Endothelial cell of umbilical vein (primary cell): Measurements from ENCODE around the gene TNFRSF4. TPM values are rescaled to one million over a fixed set of nuclear protein-coding genes. Genes with fewer than 3 reads are reported as not detected.

ENCODE experiments used
- BruUV-seq: library from RNA; stranded (reverse); fragments of 400-500 nt; replicated peaks from 2 replicates; lab custom pipeline; 2021; lab: Mats Ljungman, UMichigan
- CTCF ChIA-PET: fragments of 300-600, 350-600 bp; sonication (Branson Sonifier 250); formaldehyde crosslinking; loops from one replicate; lab custom pipeline; 2021; ENCODE audit warnings: antibody characterized with exemption, inconsistent platforms; lab: Charles Lee
- POLR2A ChIA-PET: fragments of 300-600, 350-600 bp; sonication (Branson Sonifier 250); formaldehyde crosslinking; loops from one replicate; lab custom pipeline; 2021; ENCODE audit warnings: antibody characterized with exemption, inconsistent platforms; lab: Charles Lee
- DNase-seq: peaks from one replicate; pipeline ENCODE4 v3.0.0-alpha.2; 2011; ENCODE audit warnings: low read depth, low spot score
- FAIRE-seq: peaks from 2 replicates; lab custom pipeline; 2011; peaks lifted over from hg19 to GRCh38; lab: Jason Lieb, UNC
- H2AFZ ChIP-seq: 2 replicates; pipeline ENCODE4 v1.6.0; 2012; ENCODE audit warnings: low read depth, low read length, control low read depth, inconsistent platforms
- H3K27ac ChIP-seq: 2 replicates; pipeline ENCODE4 v1.5.1; 2011; ENCODE audit warnings: low read depth, mild to moderate bottlenecking, control low read depth, low read length, moderate library complexity; ENCODE audit not compliant: insufficient read depth
- H3K27me3 ChIP-seq, 2 experiments: 2 replicates each; pipeline versions ENCODE4 v1.6.0 to v1.6.1; 2011; ENCODE audit warnings: low read length in 2 of 2, mixed read lengths in 1 of 2; ENCODE audit not compliant: control insufficient read depth in 2 of 2, insufficient read depth in 2 of 2
- H3K36me3 ChIP-seq, 2 experiments: 2 replicates in 1 of 2; 3 replicates in 1 of 2; pipeline ENCODE4 v1.5.1; 2011; ENCODE audit warnings: low read length in 2 of 2, mild to moderate bottlenecking in 1 of 2, moderate library complexity in 1 of 2; ENCODE audit not compliant: control insufficient read depth in 2 of 2, insufficient read depth in 2 of 2; ENCODE audit errors: extremely low read depth in 1 of 2
- H3K4me1 ChIP-seq: 3 replicates; pipeline ENCODE4 v1.5.1; 2011; ENCODE audit warnings: mild to moderate bottlenecking, low read length; ENCODE audit not compliant: control insufficient read depth, insufficient read depth; ENCODE audit errors: extremely low read depth
- H3K4me2 ChIP-seq: 2 replicates; pipeline ENCODE4 v1.6.1; 2011; ENCODE audit warnings: low read length, control low read depth, mixed read lengths; ENCODE audit not compliant: insufficient read depth
- H3K4me3 ChIP-seq, 3 experiments: fragments of 200-600 bp in 1 of 3; sonication (generic), shearing (Covaris generic) in 1 of 3; replicated peaks in 1 of 3; 2 replicates each; pipeline ENCODE4 v1.5.1; 2011 to 2016; ENCODE audit warnings: control low read depth in 3 of 3, low read length in 3 of 3, mild to moderate bottlenecking in 2 of 3, inconsistent platforms in 1 of 3, low read depth in 1 of 3, moderate library complexity in 1 of 3; ENCODE audit not compliant: insufficient read depth in 1 of 3
- H3K79me2 ChIP-seq: 2 replicates; pipeline ENCODE4 v1.6.0; 2012; ENCODE audit warnings: low read length, inconsistent platforms; ENCODE audit not compliant: control insufficient read depth, insufficient read depth
- H3K9ac ChIP-seq: replicated peaks from 2 replicates; pipeline ENCODE3; 2011; ENCODE audit warnings: low read length, control low read depth; ENCODE audit not compliant: insufficient read depth; ENCODE audit errors: extremely low read depth
- H3K9me1 ChIP-seq: replicated peaks from 3 replicates; pipeline ENCODE4 v1.6.0; 2011; ENCODE audit warnings: mild to moderate bottlenecking, low read length; ENCODE audit not compliant: control insufficient read depth, insufficient read depth; ENCODE audit errors: extremely low read depth
- H3K9me3 ChIP-seq: replicated peaks from 2 replicates; pipeline ENCODE4 v1.5.1; 2012; ENCODE audit warnings: low read length, inconsistent platforms; ENCODE audit not compliant: control insufficient read depth, insufficient read depth
- H4K20me1 ChIP-seq: replicated peaks from 2 replicates; pipeline ENCODE3; 2011; ENCODE audit warnings: mild to moderate bottlenecking, low read length; ENCODE audit not compliant: control insufficient read depth, insufficient read depth; ENCODE audit errors: extremely low read depth
- CTCF ChIP-seq, 2 donors: IDR thresholded peaks; 1 replicate in 1 of 2; 2 replicates in 1 of 2; pipeline ENCODE4 v1.5.1; 2011; ENCODE audit warnings: low read length in 2 of 2, mild to moderate bottlenecking in 2 of 2, moderate library complexity in 2 of 2, control low read depth in 1 of 2, inconsistent platforms in 1 of 2, low read depth in 1 of 2; ENCODE audit not compliant: insufficient read depth in 1 of 2; ENCODE audit errors: extremely low read depth in 1 of 2
- EZH2 ChIP-seq: IDR thresholded peaks from 2 replicates; pipeline ENCODE4 v1.6.1; 2012; ENCODE audit warnings: borderline replicate concordance, low read depth, mild to moderate bottlenecking, moderate library complexity, low read length, inconsistent platforms; ENCODE audit not compliant: severe bottlenecking
- FOS ChIP-seq: IDR thresholded peaks from 2 replicates; pipeline ENCODE4 v1.6.1; 2011; ENCODE audit warnings: mild to moderate bottlenecking, low read length, moderate library complexity, borderline replicate concordance; ENCODE audit not compliant: insufficient read depth
- GATA2 ChIP-seq: IDR thresholded peaks from 2 replicates; pipeline ENCODE4 v1.7.0; 2011; ENCODE audit warnings: low read depth, mild to moderate bottlenecking, moderate library complexity, mixed read lengths, low read length; ENCODE audit not compliant: insufficient read length, insufficient read depth
- JUN ChIP-seq: IDR thresholded peaks from 2 replicates; pipeline ENCODE4 v1.6.1; 2011; ENCODE audit warnings: borderline replicate concordance, low read depth; ENCODE audit not compliant: insufficient read length, insufficient read depth
- MAX ChIP-seq: IDR thresholded peaks from 2 replicates; pipeline ENCODE4 v1.6.1; 2011; ENCODE audit not compliant: insufficient read depth, insufficient read length
- MYC ChIP-seq: IDR thresholded peaks from one replicate; pipeline ENCODE4 v1.6.1; 2011; ENCODE audit warnings: mild to moderate bottlenecking, low read depth, low read length
- POLR2A ChIP-seq: IDR thresholded peaks from 2 replicates; pipeline ENCODE4 v1.6.1; 2012; ENCODE audit warnings: low read depth, mild to moderate bottlenecking, control low read depth, low read length
- POLR2AphosphoS5 ChIP-seq: IDR thresholded peaks from 2 replicates; pipeline ENCODE4 v1.6.1; 2012; ENCODE audit warnings: low read depth, mild to moderate bottlenecking, control low read depth, low read length, moderate library complexity; ENCODE audit not compliant: insufficient read depth
- dilution Hi-C: fragments of 300-500 bp; cut with MboI; formaldehyde crosslinking; loops from one replicate; pipeline ENCODE4 v1.15.0; 2019; ENCODE audit warnings: low sequenced_read_pairs; ENCODE audit not compliant: extremely low pct_ligation_motif_present
- intact Hi-C: fragments of 100-400 bp; cut with micrococcal nuclease; formaldehyde crosslinking; loops from one replicate; pipeline ENCODE4 v1.10.0; 2022
- polyA plus RNA-seq, 4 experiments: library from polyadenylated mRNA; depleted of rRNA in 3 of 4; stranded (reverse) in 3 of 4; unstranded in 1 of 4; fragments of >200 nt; gene quantifications; 2 replicates each; pipeline versions ENCODE4 v1.2.1 to v1.2.3, GENCODE V29; 2011 to 2012; ENCODE audit warnings: missing spikeins in 1 of 4
- total RNA-seq: library from RNA; stranded (reverse); gene quantifications from 2 replicates; pipeline ENCODE4 v1.2.3, GENCODE V29; 2021

The TNFRSF4 gene
- total and polyA plus RNA-seq, 2 donors (not counting 3 experiments of a cell fraction or from before 2014, with no cell fraction given): 0.55 to 1.5 TPM

- no peaks in the 10 kb centered on the region for H3K9me1 ChIP-seq
- H3K27me3 ChIP-seq: peaks cover 5 to 15% of the 10 kb centered on the region in 2 experiments
- no TSS peak for BruUV-seq
- H3K36me3 ChIP-seq: no peaks in the 10 kb centered on the region
- TF ChIP-seq MAX: no peak
- TF ChIP-seq POLR2A: no peak
- no peak for TF ChIP-seq POLR2AphosphoS5
- no peak for TF ChIP-seq CTCF (IDR thresholded peaks at IDR 0.05; ENCODE audit: extremely low read depth in 1 of 2, insufficient read depth in 1 of 2, low read depth in 1 of 2, low read length in 2 of 2)
- TF ChIP-seq GATA2: no peak
- no peak for TF ChIP-seq MYC
- TF ChIP-seq JUN: no peak
- no peak for TF ChIP-seq FOS
- no peak for TF ChIP-seq EZH2
- H3K9ac ChIP-seq: no peak overlapping the region
- CTCF ChIA-PET: no interaction called here
- dilution Hi-C loops (no loop called here), intact Hi-C loops (no loop called here)
- POLR2A ChIA-PET: no interaction called here
- no peaks in the 10 kb centered on the region for H4K20me1 ChIP-seq
- H3K4me1 ChIP-seq: no peaks in the 10 kb centered on the region
- no peak overlapping the region for H3K27ac ChIP-seq
- H3K9me3 ChIP-seq: no peaks in the 10 kb centered on the region
- no peaks in the 10 kb centered on the region for H3K79me2 ChIP-seq
- FAIRE-seq (no peak), DNase-seq (no peak)
- no peak overlapping the region for H2AFZ ChIP-seq
- H3K4me3 ChIP-seq: no peak overlapping the region
- no peak overlapping the region for H3K4me2 ChIP-seq
These were observed 10.2 kb downstream of the TNFRSF4 start for GRCh38 chr1:1203561-1204424.
